Neuron (in vitro differentiated cells): ENCODE measurements around the gene LDHD.
"Not testable (repeated sequence)": the region's sequence is repeated elsewhere in the genome, so short reads cannot be mapped to it uniquely, and the experiment has no call there.

ENCODE experiments used
- H2AFZ ChIP-seq: one replicate; pipeline ENCODE4 v1.6.1; 2013; ENCODE audit warnings: low read depth, mild to moderate bottlenecking, inconsistent platforms, low read length, moderate library complexity
- H3K27me3 ChIP-seq: one replicate; pipeline ENCODE4 v1.6.1; 2013; ENCODE audit warnings: low read length; ENCODE audit not compliant: insufficient read depth
- H3K36me3 ChIP-seq: one replicate; pipeline ENCODE4 v1.6.1; 2013; ENCODE audit warnings: low read length; ENCODE audit not compliant: insufficient read depth
- H3K4me1 ChIP-seq: one replicate; pipeline ENCODE4 v1.6.1; 2013; ENCODE audit warnings: low read length; ENCODE audit not compliant: insufficient read depth
- H3K4me3 ChIP-seq: 2 replicates; pipeline ENCODE4 v1.5.1; 2013; ENCODE audit warnings: mild to moderate bottlenecking, low read length, moderate library complexity
- H3K9me3 ChIP-seq: one replicate; pipeline ENCODE4 v1.6.1; 2013; ENCODE audit warnings: low read length

The LDHD gene

GRCh38 chr16:75129421-75130149, 13.0 kb upstream of the LDHD start:
- H3K27me3 ChIP-seq, H3K9me3 ChIP-seq, H3K4me3 ChIP-seq, H3K36me3 ChIP-seq, H3K4me1 ChIP-seq, H2AFZ ChIP-seq: not testable (repeated sequence)

DNA sequence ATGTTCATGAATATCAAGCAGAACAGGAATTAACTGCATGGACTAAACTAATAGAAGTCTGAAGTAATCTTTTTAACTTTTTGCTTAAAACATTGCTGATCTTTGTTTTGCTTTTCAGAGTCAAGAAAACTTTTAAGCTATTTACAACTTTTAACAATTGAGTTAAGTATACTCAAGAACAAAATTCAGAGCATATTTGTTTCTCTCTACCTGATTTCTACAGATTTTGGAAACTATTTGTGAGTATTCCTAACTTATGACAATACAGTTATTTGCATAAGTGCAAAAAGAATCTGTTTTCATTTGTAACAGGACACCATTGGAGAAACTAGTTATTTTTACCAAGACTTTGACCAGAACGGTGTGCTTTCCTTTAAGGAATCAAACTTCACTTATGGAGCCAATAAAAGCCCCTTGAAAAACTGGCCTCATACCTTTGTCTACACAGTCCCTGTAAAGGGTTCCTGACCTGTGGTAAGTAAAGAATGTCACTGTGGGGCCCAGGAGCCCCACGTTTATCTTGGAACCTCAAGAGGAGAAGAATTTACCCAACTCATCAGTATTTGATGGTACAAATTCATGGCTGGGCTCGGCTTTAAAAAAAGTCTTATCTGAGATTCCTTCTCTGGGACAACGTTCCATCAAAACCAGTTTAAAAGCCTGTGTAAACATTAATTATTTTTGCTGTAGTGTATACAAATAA, 11.3 kb upstream of the LDHD start:
- no peak overlapping the region for H3K4me3 ChIP-seq

DNA sequence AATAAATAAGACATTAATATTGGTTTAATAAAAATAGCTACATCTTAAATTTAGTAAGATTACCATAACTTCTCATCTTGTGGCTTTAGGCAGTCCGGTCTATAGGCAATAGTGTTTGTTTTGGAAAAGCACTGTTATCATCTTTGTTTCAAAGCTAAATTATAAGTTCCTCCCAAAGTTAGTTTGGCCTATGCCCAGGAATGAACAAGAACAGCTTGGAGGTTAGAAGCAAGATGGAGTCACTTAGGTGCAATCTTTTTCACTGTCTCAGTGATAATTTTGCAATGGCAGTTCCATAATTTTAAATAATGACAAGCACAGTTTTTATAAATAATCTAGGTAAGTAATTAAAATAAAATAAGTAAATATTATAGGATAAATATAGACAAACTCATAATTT, 6.0 kb upstream of the LDHD start:
- Histone ChIP-seq H3K36me3 (no peaks in the 10 kb centered on the region), H3K9me3 (peaks cover 4% of the 10 kb centered on the region), H3K4me1 (no peaks in the 10 kb centered on the region), H3K27me3 (no peaks in the 10 kb centered on the region), H2AFZ (no peak overlapping the region), H3K4me3 (no peak overlapping the region)

More for the DNA sequence above, 11.3 kb upstream of the LDHD start:
- Histone ChIP-seq H3K9me3 (no peaks in the 10 kb centered on the region), H2AFZ (no peak overlapping the region), H3K4me1 (no peaks in the 10 kb centered on the region), H3K27me3 (no peaks in the 10 kb centered on the region), H3K36me3 (no peaks in the 10 kb centered on the region)

DNA sequence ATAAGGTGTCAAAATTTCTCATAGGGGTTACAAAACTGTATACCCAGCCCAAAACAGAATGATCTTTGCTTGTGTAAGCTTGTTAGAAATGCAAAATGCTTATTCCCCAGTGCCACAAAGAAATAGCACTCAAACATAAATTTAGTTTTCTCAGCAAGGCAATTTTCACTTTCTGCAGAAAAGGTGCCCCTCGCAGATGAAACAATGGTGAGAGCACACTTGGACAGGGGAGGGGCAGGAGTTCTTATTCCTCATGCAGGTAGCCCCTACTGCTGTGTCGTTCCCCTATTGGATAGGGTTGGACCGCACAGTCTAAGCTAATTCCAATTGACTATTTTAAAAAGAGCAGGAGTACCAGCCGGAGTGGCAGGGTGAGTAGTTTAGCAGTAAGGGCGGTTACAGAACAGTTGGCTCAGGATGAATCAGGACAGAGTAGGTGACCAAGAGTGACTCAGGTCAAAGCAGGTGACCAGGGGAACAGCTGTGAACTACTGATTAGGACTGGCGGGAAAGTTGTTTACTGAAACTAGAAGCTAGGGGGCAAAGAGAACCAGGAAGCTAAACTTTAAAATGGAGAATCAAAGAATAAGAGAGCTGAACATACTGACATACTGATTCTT, 5.5 kb upstream of the LDHD start:
- no peak overlapping the region for H3K4me3 ChIP-seq
- no peaks in the 10 kb centered on the region for H3K27me3 ChIP-seq
- no peak overlapping the region for H2AFZ ChIP-seq
- no peaks in the 10 kb centered on the region for H3K4me1 ChIP-seq
- H3K9me3 ChIP-seq = peaks cover 4% of the 10 kb centered on the region
- H3K36me3 ChIP-seq = no peaks in the 10 kb centered on the region

DNA sequence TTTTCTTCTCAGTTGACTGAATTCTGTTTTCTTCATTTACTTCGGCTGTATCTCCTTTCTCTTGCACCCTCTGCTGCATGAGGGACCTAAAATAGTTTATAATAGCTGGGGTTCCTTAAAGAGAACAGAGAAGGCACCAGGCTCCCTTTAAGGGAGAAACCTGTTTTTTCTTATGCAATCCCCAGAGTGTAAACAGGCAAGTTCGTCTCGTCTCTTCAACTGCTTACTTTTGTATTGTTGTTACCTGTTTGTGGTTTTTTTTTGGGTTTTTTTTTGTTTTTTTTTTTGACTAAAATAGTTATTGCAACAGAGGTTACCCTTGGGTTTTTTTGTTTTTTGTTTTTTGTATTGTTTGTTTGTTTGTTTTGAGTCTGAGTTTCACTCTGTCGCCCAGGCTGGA, 3.7 kb upstream of the LDHD start:
- no peak overlapping the region for H3K4me3 ChIP-seq
- no peak overlapping the region for H2AFZ ChIP-seq
- no peaks in the 10 kb centered on the region for H3K36me3 ChIP-seq
- peaks cover 4% of the 10 kb centered on the region for H3K9me3 ChIP-seq
- H3K4me1 ChIP-seq = no peaks in the 10 kb centered on the region
- no peaks in the 10 kb centered on the region for H3K27me3 ChIP-seq

GRCh38 chr16:75118943-75119539, 2.5 kb upstream of the LDHD start:
- Histone ChIP-seq H3K9me3 (peaks cover 6% of the 10 kb centered on the region), H3K4me3 (no peak overlapping the region), H3K27me3 (no peaks in the 10 kb centered on the region), H3K4me1 (no peaks in the 10 kb centered on the region), H2AFZ (no peak overlapping the region), H3K36me3 (no peaks in the 10 kb centered on the region)

DNA sequence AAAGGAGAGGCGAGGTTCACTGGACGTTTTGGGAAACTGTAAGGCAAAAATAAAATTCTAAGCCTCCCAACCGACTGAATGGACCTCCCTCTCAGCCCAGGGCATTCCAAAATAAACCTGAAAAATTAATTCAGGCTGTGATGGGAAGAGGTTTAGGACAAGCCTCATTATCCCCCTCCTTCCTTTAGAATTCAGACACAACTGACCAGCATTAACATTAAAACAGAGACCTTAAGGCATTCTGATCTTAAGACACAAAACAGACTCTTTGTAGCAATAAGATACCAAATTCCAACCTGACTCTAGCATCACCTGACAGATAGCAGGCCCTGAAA, 298 bp upstream of the LDHD start:
- H3K36me3 ChIP-seq = no peaks in the 10 kb centered on the region
- H3K4me3 ChIP-seq = no peak overlapping the region
- no peaks in the 10 kb centered on the region for H3K4me1 ChIP-seq
- peak overlapping the region; percentile 11 for H2AFZ ChIP-seq
- H3K27me3 ChIP-seq = no peaks in the 10 kb centered on the region
- H3K9me3 ChIP-seq = peaks cover 3% of the 10 kb centered on the region

DNA sequence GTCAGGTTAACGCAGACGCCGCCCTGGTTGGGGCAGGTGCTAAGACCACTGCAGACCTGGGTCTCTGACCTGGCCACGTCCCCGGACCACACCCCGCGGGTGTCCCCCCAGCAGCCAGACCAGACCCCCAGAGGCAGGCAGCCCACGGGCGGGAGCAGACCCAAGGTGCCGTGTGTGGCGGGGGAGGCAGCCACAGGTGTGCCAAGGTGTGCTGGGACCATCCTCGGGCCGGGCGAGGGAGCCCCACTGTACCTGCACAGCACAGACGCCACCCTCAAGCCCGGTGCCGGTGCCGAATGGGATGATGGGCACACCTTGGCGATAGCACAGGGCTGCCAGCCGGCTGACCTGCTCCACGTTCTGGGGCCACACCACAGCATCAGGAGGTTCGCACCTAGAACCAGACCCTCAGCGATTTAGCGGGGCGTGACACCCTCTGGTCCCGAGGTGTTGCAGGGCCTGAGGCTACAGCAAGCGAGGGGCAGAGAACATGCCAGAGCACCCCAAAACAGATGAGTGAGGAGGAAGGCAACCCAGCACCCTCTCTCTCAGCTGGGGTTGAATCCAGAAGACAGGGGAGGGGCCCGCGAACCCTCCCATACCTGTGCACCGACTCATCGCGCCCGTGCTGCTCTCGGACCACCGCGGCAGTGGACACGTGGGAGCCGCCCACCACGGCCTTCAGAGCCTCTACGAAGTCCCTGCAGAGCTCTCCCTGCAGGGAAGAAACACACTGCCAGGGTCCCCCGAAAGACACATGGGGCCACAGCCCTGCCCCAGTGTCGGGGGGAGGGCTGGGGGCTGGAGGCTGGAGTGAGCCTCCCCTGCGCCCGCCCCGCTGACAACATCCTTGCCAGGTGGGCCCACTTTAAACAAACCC, 1.4 kb downstream of the LDHD start:
- H3K4me1 ChIP-seq = peaks cover 9% of the 10 kb centered on the region
- no peak overlapping the region for H2AFZ ChIP-seq
- peaks cover 2% of the 10 kb centered on the region for H3K9me3 ChIP-seq
- H3K4me3 ChIP-seq = no peak overlapping the region
- no peaks in the 10 kb centered on the region for H3K27me3 ChIP-seq
- no peaks in the 10 kb centered on the region for H3K36me3 ChIP-seq

GRCh38 chr16:75114179-75114945, 2.2 kb downstream of the LDHD start:
- H3K36me3 ChIP-seq = no peaks in the 10 kb centered on the region

DNA sequence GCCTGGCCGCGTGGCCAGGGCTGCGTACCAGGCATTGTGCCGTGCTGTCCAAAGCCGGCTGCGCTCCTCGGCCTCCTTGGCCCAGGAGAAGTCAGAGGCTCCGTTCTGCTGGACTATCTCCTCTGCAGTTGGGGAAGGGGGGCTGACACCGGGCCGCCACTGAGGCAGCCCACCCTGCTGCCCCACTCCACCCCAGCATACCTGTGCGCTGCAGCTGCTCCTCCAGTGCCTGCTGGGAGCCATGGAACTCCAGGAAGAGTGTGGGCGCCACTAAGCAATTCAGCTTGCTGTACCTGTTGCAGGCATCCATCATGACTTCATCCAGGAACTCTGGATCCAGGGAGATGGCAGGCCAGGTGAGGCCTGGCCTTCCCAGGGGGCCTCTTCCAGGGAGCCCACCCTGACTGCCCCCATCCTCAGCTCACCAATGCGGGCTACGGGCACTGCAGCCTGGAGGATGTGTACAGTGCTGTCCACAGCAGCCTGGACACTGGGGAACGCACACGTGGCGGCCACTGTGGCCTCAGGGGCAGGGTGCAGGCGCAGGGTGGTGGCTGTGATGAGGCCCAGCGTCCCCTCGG, 2.9 kb downstream of the LDHD start:
- Histone ChIP-seq H3K4me1 (peaks cover 18% of the 10 kb centered on the region), H3K9me3 (peaks cover 2% of the 10 kb centered on the region), H3K36me3 (no peaks in the 10 kb centered on the region), H2AFZ (no peak overlapping the region), H3K27me3 (no peaks in the 10 kb centered on the region), H3K4me3 (no peak overlapping the region)

More at GRCh38 chr16:75114179-75114945, 2.2 kb downstream of the LDHD start:
- Histone ChIP-seq H3K27me3 (no peaks in the 10 kb centered on the region), H3K9me3 (peaks cover 2% of the 10 kb centered on the region), H3K4me3 (no peak overlapping the region), H2AFZ (no peak overlapping the region), H3K4me1 (peaks cover 18% of the 10 kb centered on the region)

DNA sequence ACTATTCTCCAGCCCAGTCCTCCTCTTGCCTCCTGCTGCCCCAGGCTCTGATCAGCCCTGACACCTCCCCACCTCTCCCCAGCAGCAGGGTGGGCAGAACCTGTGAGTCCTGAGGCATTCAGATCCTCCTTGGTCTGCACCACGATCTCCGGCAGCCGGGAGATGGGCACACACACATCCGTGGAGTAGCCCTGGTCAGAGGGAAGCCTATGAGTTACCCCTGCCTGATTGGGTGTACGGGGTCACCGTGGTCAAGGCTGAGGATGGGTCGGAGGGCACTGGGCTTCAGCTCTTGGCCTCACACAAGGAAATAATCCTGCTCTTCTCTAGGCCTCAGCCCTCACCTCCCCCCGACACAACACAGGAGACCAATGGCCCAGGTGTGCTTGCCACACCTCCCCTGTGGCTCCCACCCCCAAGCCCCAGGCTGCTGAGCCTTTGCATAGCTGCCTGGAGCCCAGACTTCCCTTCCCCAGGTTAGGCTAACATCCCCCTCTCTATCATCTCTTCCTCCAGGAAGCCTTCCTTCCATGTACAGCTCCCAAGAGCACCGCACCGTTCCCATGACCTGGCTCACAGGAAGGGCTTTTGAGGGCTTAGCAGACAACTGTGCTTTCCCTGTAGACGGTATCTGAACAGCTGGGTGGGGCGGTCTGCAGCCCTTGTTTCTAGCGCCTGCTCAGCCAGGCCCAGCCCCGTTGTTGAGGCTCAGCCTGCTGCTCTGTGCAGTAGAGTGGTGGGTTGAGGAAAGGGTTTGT, 3.7 kb downstream of the LDHD start:
- peaks cover 2% of the 10 kb centered on the region for H3K9me3 ChIP-seq
- H3K27me3 ChIP-seq = no peaks in the 10 kb centered on the region
- no peak overlapping the region for H2AFZ ChIP-seq
- H3K36me3 ChIP-seq = no peaks in the 10 kb centered on the region
- peaks cover 18% of the 10 kb centered on the region for H3K4me1 ChIP-seq
- H3K4me3 ChIP-seq = no peak overlapping the region
